NOMO-1 treated with DMSO at 0.1 percent for 48 hours (cell line): ENCODE measurements around the gene SH3BP4.
"Not testable (repeated sequence)": the region's sequence is repeated elsewhere in the genome, so short reads cannot be mapped to it uniquely, and the experiment has no call there.

ENCODE experiments used
- DNase-seq: peaks from one replicate; lab custom pipeline; 2025; ENCODE audit not compliant: unreplicated experiment; lab: John Stamatoyannopoulos, UW

The SH3BP4 gene

GRCh38 chr2:235052514-235053354 is 100.9 kb downstream of the SH3BP4 start:
- no peak for DNase-seq

GRCh38 chr2:235053651-235054050 is 101.8 kb downstream of the SH3BP4 start:
- no peak for DNase-seq

GRCh38 chr2:235054475-235054874 is 102.7 kb downstream of the SH3BP4 start:
- DNase-seq, result no peak

GRCh38 chr2:235054919-235055318 is 103.1 kb downstream of the SH3BP4 start:
- DNase-seq, result peak; percentile 21

- DNase-seq, result peak; percentile 4
Observed at GRCh38 chr2:235055891-235056516, 104.2 kb downstream of the SH3BP4 start.

GRCh38 chr2:235056768-235057167 is 105.0 kb downstream of the SH3BP4 start:
- DNase-seq, result no peak

GRCh38 chr2:235057616-235058015 is 105.8 kb downstream of the SH3BP4 start:
- not testable (repeated sequence) for DNase-seq

GRCh38 chr2:235059161-235059560 is 107.3 kb downstream of the SH3BP4 start:
- no peak for DNase-seq

GRCh38 chr2:235061656-235062055 is 109.8 kb downstream of the SH3BP4 start:
- no peak for DNase-seq

- no peak for DNase-seq
Observed at GRCh38 chr2:235063471-235063961, 111.7 kb downstream of the SH3BP4 start.

- no peak for DNase-seq
Observed at GRCh38 chr2:235064976-235065375, 113.2 kb downstream of the SH3BP4 start.

- no peak for DNase-seq
Observed at GRCh38 chr2:235066490-235066889, 114.7 kb downstream of the SH3BP4 start.

GRCh38 chr2:235066895-235067294 is 115.1 kb downstream of the SH3BP4 start:
- DNase-seq, result no peak

GRCh38 chr2:235068701-235069100 is 116.9 kb downstream of the SH3BP4 start:
- no peak for DNase-seq

- no peak for DNase-seq
Observed at GRCh38 chr2:235070063-235070706, 118.4 kb downstream of the SH3BP4 start.

- DNase-seq, result no peak
Observed at GRCh38 chr2:235073868-235074413, 122.1 kb downstream of the SH3BP4 start.

- no peak for DNase-seq
Observed at GRCh38 chr2:235077046-235077445, 125.2 kb downstream of the SH3BP4 start.

GRCh38 chr2:235078182-235078581 is 126.4 kb downstream of the SH3BP4 start:
- DNase-seq, result no peak

GRCh38 chr2:235078914-235079472 is 127.2 kb downstream of the SH3BP4 start:
- no peak for DNase-seq

GRCh38 chr2:235080101-235080500 is 128.3 kb downstream of the SH3BP4 start:
- DNase-seq, result no peak
